BLaER1 (cell line): ENCODE data around the gene FASN.

Source experiments
- H3K27ac ChIP-seq: shearing (Covaris generic); formaldehyde crosslinking; 2 replicates; pipeline ENCODE4 v1.8.1; 2022
- H3K27me3 ChIP-seq: shearing (Covaris generic); formaldehyde crosslinking; 2 replicates; pipeline ENCODE4 v1.8.1; 2022
- H3K36me3 ChIP-seq: shearing (Covaris generic); formaldehyde crosslinking; 2 replicates; pipeline ENCODE4 v1.8.1; 2022
- H3K4me1 ChIP-seq: shearing (Covaris generic); formaldehyde crosslinking; 2 replicates; pipeline ENCODE4 v1.8.1; 2022
- H3K4me2 ChIP-seq: shearing (Covaris generic); formaldehyde crosslinking; 2 replicates; pipeline ENCODE4 v1.8.1; 2022
- H3K4me3 ChIP-seq: shearing (Covaris generic); formaldehyde crosslinking; 2 replicates; pipeline ENCODE4 v1.8.1; 2022
- H3K9ac ChIP-seq: shearing (Covaris generic); formaldehyde crosslinking; 2 replicates; pipeline ENCODE4 v1.8.1; 2022
- H3K9me3 ChIP-seq: shearing (Covaris generic); formaldehyde crosslinking; 2 replicates; pipeline ENCODE4 v1.8.1; 2022
- H4K20me1 ChIP-seq: shearing (Covaris generic); formaldehyde crosslinking; 2 replicates; pipeline ENCODE4 v1.8.1; 2022
- Cebpa-rat ChIP-seq: shearing (Covaris generic); IDR thresholded peaks from 2 replicates; pipeline ENCODE4 v1.8.1; 2022

The FASN gene

DNA sequence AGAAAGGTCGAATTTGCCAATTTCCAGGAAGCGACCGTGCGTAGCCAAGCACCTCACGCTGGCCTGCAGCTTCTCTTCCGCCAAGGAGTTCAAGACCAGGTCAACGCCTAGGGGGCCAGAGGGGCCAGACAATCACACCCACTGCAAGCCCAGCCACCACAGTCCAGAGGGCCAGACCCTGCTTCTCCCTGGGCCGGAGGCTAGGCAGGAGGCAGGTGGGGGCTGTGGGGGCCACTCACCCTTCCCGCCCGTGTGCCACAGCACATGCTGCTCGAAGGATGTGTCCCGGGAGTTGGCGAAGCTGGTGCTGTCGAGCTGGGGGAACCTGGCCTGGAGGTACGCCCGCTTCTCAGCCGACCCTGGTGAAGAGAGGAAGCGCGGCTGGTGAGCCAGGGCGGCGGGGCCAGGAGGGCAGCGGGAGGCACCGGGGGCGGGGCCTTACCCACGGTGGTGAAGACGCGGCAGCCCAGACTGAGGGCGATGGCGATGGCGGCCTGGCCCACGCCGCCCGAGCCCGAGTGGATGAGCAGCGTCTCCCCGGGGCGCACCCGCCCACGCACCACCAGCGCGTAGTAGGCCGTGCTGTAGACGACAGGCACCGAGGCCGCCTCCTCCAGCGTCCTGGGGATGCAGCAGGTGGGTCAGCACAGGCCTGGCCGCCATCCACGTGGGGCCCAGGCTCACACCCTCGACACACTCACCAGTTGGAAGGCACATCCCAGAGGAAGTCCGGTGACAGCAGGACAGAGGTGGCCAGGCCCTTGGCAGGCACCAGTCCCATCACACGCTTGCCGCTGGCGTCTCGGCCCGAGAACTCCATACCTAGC, 14.3 kb downstream of the FASN start:
- Histone ChIP-seq H3K9ac (no peak overlapping the region), H3K4me2 (no peak overlapping the region), H3K9me3 (no peaks in the 10 kb centered on the region), H3K27ac (no peak overlapping the region), H3K27me3 (no peaks in the 10 kb centered on the region), H3K4me3 (no peak overlapping the region), H3K4me1 (peaks cover 4% of the 10 kb centered on the region; the same call in 1 of the 2 replicates), H4K20me1 (peaks cover 94% of the 10 kb centered on the region), H3K36me3 (peaks cover 97% of the 10 kb centered on the region)
- TF ChIP-seq Cebpa-rat, result no peak

DNA sequence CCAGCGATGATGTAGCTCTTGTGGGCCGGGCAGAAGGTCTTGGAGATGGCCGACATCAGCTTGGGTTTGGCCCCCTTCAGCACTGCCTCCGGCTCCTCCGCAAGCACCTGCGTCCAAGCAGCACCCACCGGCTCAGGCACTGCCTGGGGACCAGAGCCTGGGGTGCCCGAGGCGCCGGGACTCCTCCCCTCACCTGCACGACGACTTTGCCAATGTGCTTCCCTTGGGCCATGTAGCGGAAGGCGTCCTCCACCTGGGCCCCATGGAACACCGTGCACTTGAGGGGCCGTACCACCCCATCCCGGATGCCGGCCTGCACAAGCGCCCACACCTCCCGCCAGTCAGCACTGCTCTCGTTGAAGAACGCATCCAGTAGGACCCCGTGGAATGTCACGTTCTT, 15.0 kb downstream of the FASN start:
- no peak overlapping the region for H3K4me3 ChIP-seq
- H3K4me1 ChIP-seq, result peaks cover 4% of the 10 kb centered on the region; the same call in 1 of the 2 replicates
- no peak overlapping the region for H3K27ac ChIP-seq
- no peaks in the 10 kb centered on the region for H3K27me3 ChIP-seq
- H3K9ac ChIP-seq, result no peak overlapping the region
- no peak for TF ChIP-seq Cebpa-rat
- H3K4me2 ChIP-seq, result no peak overlapping the region
- peaks cover 94% of the 10 kb centered on the region for H4K20me1 ChIP-seq
- no peaks in the 10 kb centered on the region for H3K9me3 ChIP-seq
- H3K36me3 ChIP-seq, result peaks cover 97% of the 10 kb centered on the region

DNA sequence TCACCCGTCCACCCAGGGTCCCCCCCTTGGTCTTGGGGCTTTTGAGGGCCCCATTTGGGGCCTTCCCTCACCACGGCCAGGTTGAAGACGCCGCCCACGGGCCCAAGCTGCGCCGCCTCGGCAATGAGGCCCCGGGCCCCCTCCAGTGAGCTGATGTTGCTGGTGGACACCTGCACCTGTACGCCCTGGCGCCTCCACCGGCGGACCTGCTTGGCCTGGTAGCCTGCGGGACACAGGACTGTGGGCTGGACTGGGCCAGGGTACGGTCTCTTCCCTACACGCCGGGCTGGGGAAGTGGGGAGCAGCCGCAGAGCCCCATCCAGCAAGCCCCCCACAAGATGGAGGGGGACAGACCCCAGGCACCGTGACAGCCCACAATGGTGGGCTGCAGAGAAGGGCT, 15.6 kb downstream of the FASN start:
- no peak for TF ChIP-seq Cebpa-rat
- H4K20me1 ChIP-seq, result peaks cover 94% of the 10 kb centered on the region
- H3K9me3 ChIP-seq, result no peaks in the 10 kb centered on the region
- no peak overlapping the region for H3K9ac ChIP-seq
- H3K27ac ChIP-seq, result no peak overlapping the region
- H3K4me1 ChIP-seq, result peaks cover 4% of the 10 kb centered on the region; the same call in 1 of the 2 replicates
- H3K4me2 ChIP-seq, result no peak overlapping the region
- no peak overlapping the region for H3K4me3 ChIP-seq
- H3K27me3 ChIP-seq, result no peaks in the 10 kb centered on the region
- H3K36me3 ChIP-seq, result peaks cover 97% of the 10 kb centered on the region

DNA sequence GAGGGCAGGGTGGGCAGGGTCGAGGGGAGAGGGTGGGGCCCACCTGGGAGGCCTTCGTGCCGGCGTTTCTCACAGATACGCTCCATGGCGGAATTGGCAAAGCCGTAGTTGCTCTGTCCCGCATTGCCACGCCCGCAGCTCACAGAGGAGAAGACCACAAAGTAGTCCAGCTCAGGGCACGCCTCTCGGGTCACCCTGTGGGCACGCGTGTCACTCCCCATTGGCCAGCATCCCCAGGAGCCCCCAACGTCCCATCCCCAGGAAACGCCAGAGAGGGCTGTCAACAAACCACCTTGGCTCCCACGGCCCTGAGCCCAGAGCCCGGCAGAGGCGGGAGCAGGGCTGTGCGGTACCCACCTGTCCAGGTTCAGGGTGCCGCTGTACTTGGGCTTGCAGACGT, 16.1 kb downstream of the FASN start:
- H3K9me3 ChIP-seq, result no peaks in the 10 kb centered on the region
- peaks cover 97% of the 10 kb centered on the region for H3K36me3 ChIP-seq
- no peak overlapping the region for H3K9ac ChIP-seq
- H3K4me3 ChIP-seq, result no peak overlapping the region
- no peak for TF ChIP-seq Cebpa-rat
- H4K20me1 ChIP-seq, result peaks cover 89% of the 10 kb centered on the region
- peaks cover 7% of the 10 kb centered on the region for H3K4me1 ChIP-seq
- no peaks in the 10 kb centered on the region for H3K27me3 ChIP-seq
- H3K4me2 ChIP-seq, result no peak overlapping the region
- no peak overlapping the region for H3K27ac ChIP-seq

DNA sequence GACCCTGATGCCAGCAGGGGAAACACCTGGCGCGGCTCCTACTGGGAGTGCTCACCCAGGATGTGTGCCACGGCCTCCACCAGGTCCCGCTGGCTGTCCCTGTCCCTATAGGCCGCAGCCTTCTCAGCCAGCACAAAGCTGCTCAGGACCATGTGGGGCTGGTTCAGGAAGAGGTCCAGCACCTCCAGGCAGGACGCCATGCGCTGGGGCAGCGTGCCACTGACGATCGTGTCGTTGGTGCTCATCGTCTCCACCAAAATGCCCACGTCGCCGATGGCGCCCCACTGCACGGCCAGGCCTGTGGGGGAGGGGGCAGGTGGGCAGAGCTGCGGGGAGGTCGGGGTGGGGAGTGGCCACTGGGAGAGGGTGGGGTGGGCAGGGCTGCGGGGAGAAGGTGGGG, 16.5 kb downstream of the FASN start:
- no peaks in the 10 kb centered on the region for H3K27me3 ChIP-seq
- TF ChIP-seq Cebpa-rat, result no peak

DNA sequence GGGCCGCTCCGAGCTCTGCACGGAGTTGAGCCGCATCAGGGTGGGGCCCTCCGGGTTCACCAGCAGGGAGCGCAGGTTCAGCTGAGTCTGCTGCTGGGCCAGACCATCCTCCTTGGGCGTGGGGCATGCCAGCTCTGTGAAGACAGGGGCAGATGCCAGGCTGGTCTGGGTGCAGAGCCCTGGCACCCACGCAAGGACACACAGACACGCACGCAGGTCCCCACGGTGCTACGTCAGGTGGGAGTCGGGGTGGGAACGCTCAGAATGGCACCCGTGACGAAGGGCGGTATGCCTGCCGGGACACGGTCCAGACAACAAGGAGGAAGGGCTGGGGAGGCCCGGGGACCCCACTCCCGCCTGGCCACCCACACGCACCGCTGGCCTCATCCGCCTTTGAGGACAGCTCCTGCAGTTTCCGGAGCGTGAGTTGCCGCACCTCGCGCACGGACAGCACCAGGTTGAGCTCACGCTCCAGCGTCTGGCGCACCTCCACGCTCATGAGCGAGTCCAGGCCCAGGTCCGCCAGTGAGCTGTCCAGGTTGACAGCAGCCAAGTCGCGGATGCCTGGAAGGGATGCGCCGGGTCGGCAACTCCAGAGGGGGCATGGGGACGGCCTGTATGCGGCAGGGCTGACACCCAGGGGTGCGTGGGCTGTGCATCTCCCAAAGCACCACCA, 17.1 kb downstream of the FASN start:
- no peak overlapping the region for H3K9ac ChIP-seq
- H3K4me1 ChIP-seq, result peaks cover 13% of the 10 kb centered on the region
- TF ChIP-seq Cebpa-rat, result no peak
- H3K36me3 ChIP-seq, result peaks cover 93% of the 10 kb centered on the region
- no peaks in the 10 kb centered on the region for H3K27me3 ChIP-seq
- no peak overlapping the region for H3K27ac ChIP-seq
- no peak overlapping the region for H3K4me3 ChIP-seq
- no peaks in the 10 kb centered on the region for H3K9me3 ChIP-seq
- peaks cover 78% of the 10 kb centered on the region for H4K20me1 ChIP-seq
- H3K4me2 ChIP-seq, result no peak overlapping the region

More for the DNA sequence above, 16.5 kb downstream of the FASN start:
- Histone ChIP-seq H3K36me3 (peaks cover 97% of the 10 kb centered on the region), H3K4me1 (peaks cover 11% of the 10 kb centered on the region), H4K20me1 (peaks cover 85% of the 10 kb centered on the region), H3K4me2 (no peak overlapping the region), H3K4me3 (no peak overlapping the region), H3K27ac (no peak overlapping the region), H3K9me3 (no peaks in the 10 kb centered on the region), H3K9ac (no peak overlapping the region)

DNA sequence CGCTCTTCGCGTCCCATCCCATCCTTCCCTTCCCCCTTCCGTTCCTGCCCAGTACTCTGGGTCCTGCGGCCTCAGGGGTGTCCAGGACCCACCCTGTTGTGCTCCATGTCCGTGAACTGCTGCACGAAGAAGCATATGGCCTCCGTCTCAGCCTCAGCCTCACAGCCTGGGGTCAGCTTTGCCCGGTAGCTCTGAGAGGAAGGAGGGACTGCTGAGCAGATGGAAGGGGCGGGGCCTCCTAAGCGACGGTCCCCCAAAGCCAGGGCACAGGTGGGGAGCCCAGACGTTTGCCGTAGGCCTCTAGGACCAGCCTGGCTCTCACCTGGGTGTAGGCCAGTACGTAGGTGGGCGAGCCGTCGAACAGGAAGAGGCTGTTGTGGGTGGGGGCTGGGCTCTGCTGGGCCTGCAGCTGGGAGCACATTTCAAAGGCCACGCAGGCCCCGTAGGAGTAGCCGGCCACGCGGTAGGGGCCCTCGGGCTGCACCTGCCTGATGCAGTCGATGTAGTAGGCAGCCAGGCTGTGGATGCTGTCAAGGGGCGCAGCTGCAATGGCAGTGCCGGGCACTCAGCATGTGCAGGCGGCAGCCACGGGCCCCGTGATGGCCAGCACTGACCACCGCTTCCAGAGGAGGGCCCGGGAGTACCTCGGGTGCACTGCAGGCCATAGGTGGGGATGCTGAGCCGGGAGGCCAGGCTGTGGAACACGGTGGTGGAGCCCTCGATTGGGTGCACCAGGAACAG, 17.8 kb downstream of the FASN start:
- H3K9ac ChIP-seq, result no peak overlapping the region

DNA sequence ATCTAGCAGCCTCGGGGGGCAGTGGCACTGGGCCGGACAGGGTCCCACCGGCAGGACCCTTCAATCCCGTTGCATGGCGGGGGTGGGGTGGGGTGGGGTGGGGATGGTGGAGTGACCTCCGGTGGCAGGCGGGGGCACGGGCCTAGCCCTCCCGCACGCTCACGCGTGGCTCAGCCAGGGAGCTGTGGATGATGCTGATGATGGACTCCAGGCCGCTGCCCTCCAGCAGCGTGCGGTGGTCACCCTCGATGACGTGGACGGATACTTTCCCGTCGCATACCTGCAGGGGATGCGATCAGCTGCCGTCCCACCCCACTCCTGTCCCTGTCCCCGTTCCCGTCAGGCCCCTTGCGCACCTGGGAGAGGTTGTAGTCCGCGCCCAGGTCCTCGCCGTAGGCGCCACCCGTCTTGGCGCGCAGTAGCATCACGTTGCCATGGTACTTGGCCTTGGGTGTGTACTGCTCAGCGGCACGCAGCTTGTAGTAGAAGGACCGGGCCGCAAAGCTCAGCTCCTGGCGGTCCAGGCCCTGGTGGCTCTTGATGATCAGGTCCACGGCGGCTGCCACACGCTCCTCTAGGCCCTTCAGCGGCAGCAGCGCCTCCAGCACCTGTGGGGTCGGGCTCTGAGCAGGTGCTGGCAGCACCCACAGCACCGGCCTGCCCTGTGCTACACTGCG, 18.9 kb downstream of the FASN start:
- H3K36me3 ChIP-seq, result peaks cover 75% of the 10 kb centered on the region

More for the DNA sequence above, 17.8 kb downstream of the FASN start:
- Histone ChIP-seq H3K4me2 (no peak overlapping the region), H3K27ac (no peak overlapping the region), H3K4me1 (peaks cover 20% of the 10 kb centered on the region), H3K4me3 (no peak overlapping the region), H3K27me3 (no peaks in the 10 kb centered on the region), H4K20me1 (peaks cover 71% of the 10 kb centered on the region), H3K9me3 (no peaks in the 10 kb centered on the region), H3K36me3 (peaks cover 86% of the 10 kb centered on the region)
- TF ChIP-seq Cebpa-rat, result no peak

DNA sequence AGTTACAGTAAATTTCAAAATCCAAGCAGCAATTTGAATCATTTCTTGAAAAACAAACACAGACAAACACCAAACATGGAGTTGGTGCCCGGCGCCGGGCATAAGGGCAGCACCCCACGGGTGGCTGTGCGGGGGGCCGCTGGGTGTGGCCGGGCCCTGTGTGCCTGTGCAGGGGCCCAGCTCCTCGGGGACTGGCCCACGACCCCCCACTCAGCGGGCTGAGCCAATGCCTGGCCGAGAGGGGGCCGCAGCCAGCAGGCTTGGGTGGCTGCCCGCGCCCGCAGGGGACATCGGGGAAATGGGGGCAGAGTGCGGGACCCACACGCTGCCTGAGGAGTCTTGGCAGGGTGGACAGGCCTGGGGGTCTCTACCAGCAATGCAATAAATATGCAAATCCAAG, 19.6 kb downstream of the FASN start:
- no peaks in the 10 kb centered on the region for H3K9me3 ChIP-seq
- H3K4me3 ChIP-seq, result no peak overlapping the region
- H3K4me1 ChIP-seq, result peaks cover 33% of the 10 kb centered on the region
- peaks cover 68% of the 10 kb centered on the region for H3K36me3 ChIP-seq
- H3K27me3 ChIP-seq, result no peaks in the 10 kb centered on the region
- no peak for TF ChIP-seq Cebpa-rat
- peaks cover 54% of the 10 kb centered on the region for H4K20me1 ChIP-seq
- H3K27ac ChIP-seq, result no peak overlapping the region
- no peak overlapping the region for H3K9ac ChIP-seq
- H3K4me2 ChIP-seq, result no peak overlapping the region

More for the DNA sequence above, 18.9 kb downstream of the FASN start:
- peaks cover 27% of the 10 kb centered on the region for H3K4me1 ChIP-seq
- no peak overlapping the region for H3K9ac ChIP-seq
- H3K9me3 ChIP-seq, result no peaks in the 10 kb centered on the region
- no peak for TF ChIP-seq Cebpa-rat
- H3K27me3 ChIP-seq, result no peaks in the 10 kb centered on the region
- H3K4me2 ChIP-seq, result no peak overlapping the region
- no peak overlapping the region for H3K27ac ChIP-seq
- H4K20me1 ChIP-seq, result peaks cover 61% of the 10 kb centered on the region
- H3K4me3 ChIP-seq, result no peak overlapping the region
